ENCODE measurements around the gene PBX1.

PBX1 gene

GRCh38 chr1:164614316-164614715, 55.3 kb downstream of the PBX1 start:
- TF ChIP-seq CTCF (IDR thresholded peaks at IDR 0.05; ENCODE audit: insufficient read depth, low read depth, low read length, missing control alignments), result no peak
- no peak for DNase-seq (ENCODE audit: low read depth)

GRCh38 chr1:164617377-164618201, 58.6 kb downstream of the PBX1 start:
- no peak overlapping the region for H3K4me3 ChIP-seq (ENCODE audit: low read depth, low read length)
- peak; percentile 13 for DNase-seq (ENCODE audit: low read depth)
- TF ChIP-seq CTCF (IDR thresholded peaks at IDR 0.05; ENCODE audit: insufficient read depth, low read depth, low read length, missing control alignments), result peak; percentile 26

More at GRCh38 chr1:164614316-164614715, 55.3 kb downstream of the PBX1 start:
- no peak overlapping the region for H3K4me3 ChIP-seq (ENCODE audit: low read depth, low read length)

GRCh38 chr1:164618202-164618564, 59.2 kb downstream of the PBX1 start:
- TF ChIP-seq CTCF (IDR thresholded peaks at IDR 0.05; ENCODE audit: insufficient read depth, low read depth, low read length, missing control alignments), result no peak
- no peak overlapping the region for H3K4me3 ChIP-seq (ENCODE audit: low read depth, low read length)
- no peak for DNase-seq (ENCODE audit: low read depth)

GRCh38 chr1:164619006-164619784, 60.2 kb downstream of the PBX1 start:
- no peak overlapping the region for H3K4me3 ChIP-seq (ENCODE audit: low read depth, low read length)
- TF ChIP-seq CTCF (IDR thresholded peaks at IDR 0.05; ENCODE audit: insufficient read depth, low read depth, low read length, missing control alignments), result no peak
- no peak for DNase-seq (ENCODE audit: low read depth)

- no peak for TF ChIP-seq CTCF (IDR thresholded peaks at IDR 0.05; ENCODE audit: insufficient read depth, low read depth, low read length, missing control alignments)
- no peak for DNase-seq (ENCODE audit: low read depth)
- no peak overlapping the region for H3K4me3 ChIP-seq (ENCODE audit: low read depth, low read length)
Observed at GRCh38 chr1:164622068-164622845, 63.3 kb downstream of the PBX1 start.

GRCh38 chr1:164623805-164624204, 64.8 kb downstream of the PBX1 start:
- H3K4me3 ChIP-seq (ENCODE audit: low read depth, low read length), result no peak overlapping the region
- no peak for TF ChIP-seq CTCF (IDR thresholded peaks at IDR 0.05; ENCODE audit: insufficient read depth, low read depth, low read length, missing control alignments)
- no peak for DNase-seq (ENCODE audit: low read depth)

Data from GM12865 (cell line).